H1 (cell line): ENCODE measurements around the gene FANCD2OS. TPM values are rescaled to one million over a fixed set of nuclear protein-coding genes. Genes with fewer than 3 reads are reported as not detected.

Experiments used
- CTCF ChIA-PET: fragments of 300-600 bp; sonication (Branson Sonifier 250); formaldehyde crosslinking; loops from one replicate; lab custom pipeline; 2021; ENCODE audit not compliant: partially characterized antibody; lab: Charles Lee
- POLR2A ChIA-PET: fragments of 300-600 bp; sonication (Branson Sonifier 250); formaldehyde crosslinking; loops from one replicate; lab custom pipeline; 2021; ENCODE audit warnings: inconsistent platforms; ENCODE audit not compliant: partially characterized antibody; lab: Charles Lee
- DNase-seq, 2 experiments: peaks; one replicate each; pipeline versions ENCODE4 v3.0.0 to v3.0.0-alpha.2; 2010 to 2022; ENCODE audit warnings: low spot score in 2 of 2, low read depth in 1 of 2, mixed read lengths in 1 of 2
- FAIRE-seq: peaks from 2 replicates; lab custom pipeline; 2011; peaks lifted over from hg19 to GRCh38; lab: Jason Lieb, UNC
- H2AFZ ChIP-seq: 2 replicates; pipeline ENCODE4 v1.8.1; 2012; ENCODE audit warnings: low read length, inconsistent platforms
- H2AK5ac ChIP-seq: 2 replicates; pipeline ENCODE4 v1.6.1; 2013; ENCODE audit warnings: low read depth, low read length
- H2BK120ac ChIP-seq: replicated peaks from 2 replicates; pipeline ENCODE3; 2013; ENCODE audit warnings: low read depth, low read length, inconsistent platforms
- H2BK12ac ChIP-seq: 2 replicates; pipeline ENCODE4 v1.6.1; 2013; ENCODE audit warnings: low read depth, low read length
- H2BK15ac ChIP-seq: 2 replicates; pipeline ENCODE4 v1.6.1; 2013; ENCODE audit warnings: low read length
- H2BK20ac ChIP-seq: 2 replicates; pipeline ENCODE4 v1.6.1; 2013; ENCODE audit warnings: low read length
- H2BK5ac ChIP-seq: 2 replicates; pipeline ENCODE4 v1.6.1; 2013; ENCODE audit warnings: low read depth, low read length
- H3K14ac ChIP-seq: 2 replicates; pipeline ENCODE4 v1.6.1; 2013; ENCODE audit warnings: inconsistent platforms; ENCODE audit not compliant: insufficient read length
- H3K18ac ChIP-seq: 2 replicates; pipeline ENCODE4 v1.6.1; 2013; ENCODE audit warnings: low read length; ENCODE audit errors: extremely low read depth
- H3K23ac ChIP-seq: 2 replicates; pipeline ENCODE4 v1.6.1; 2013; ENCODE audit warnings: inconsistent platforms; ENCODE audit not compliant: insufficient read length
- H3K23me2 ChIP-seq: 2 replicates; pipeline ENCODE4 v1.6.1; 2013; ENCODE audit warnings: low read depth, low read length
- H3K27ac ChIP-seq: 2 replicates; pipeline ENCODE4 v1.6.1; 2011; ENCODE audit warnings: low read depth, low read length, inconsistent platforms
- H3K27me3 ChIP-seq, 4 experiments: replicated peaks in 1 of 4; 1 replicate in 1 of 4; 2 replicates in 3 of 4; pipeline versions ENCODE4 v1.6.1 to v1.8.1; 2011 to 2013; ENCODE audit warnings: low read length in 3 of 4, mild to moderate bottlenecking in 3 of 4, inconsistent platforms in 2 of 4, mixed read lengths in 2 of 4, moderate library complexity in 1 of 4; ENCODE audit not compliant: control insufficient read depth in 3 of 4, insufficient read depth in 3 of 4; ENCODE audit errors: extremely low read depth in 1 of 4
- H3K36me3 ChIP-seq, 4 experiments: 2 replicates each; pipeline versions ENCODE4 v1.6.1 to v1.8.1; 2011 to 2013; ENCODE audit warnings: mild to moderate bottlenecking in 4 of 4, low read length in 3 of 4, moderate library complexity in 2 of 4, control low read depth in 1 of 4, inconsistent platforms in 1 of 4; ENCODE audit not compliant: insufficient read depth in 4 of 4, control insufficient read depth in 2 of 4
- H3K4ac ChIP-seq: replicated peaks from 2 replicates; pipeline ENCODE3; 2013; ENCODE audit warnings: low read length, low read depth, mixed read lengths, inconsistent platforms; ENCODE audit not compliant: insufficient read length
- H3K4me1 ChIP-seq, 4 experiments: replicated peaks in 1 of 4; 1 replicate in 1 of 4; 2 replicates in 3 of 4; pipeline versions ENCODE4 v1.6.1 to v1.8.1; 2011 to 2013; ENCODE audit warnings: low read length in 3 of 4, inconsistent platforms in 2 of 4, mixed read lengths in 1 of 4; ENCODE audit not compliant: insufficient read depth in 4 of 4, control insufficient read depth in 3 of 4
- H3K4me2 ChIP-seq, 2 experiments: 2 replicates each; pipeline versions ENCODE4 v1.6.1 to v1.8.1; 2011 to 2013; ENCODE audit warnings: low read depth in 2 of 2, low read length in 2 of 2, control low read depth in 1 of 2, inconsistent platforms in 1 of 2, mild to moderate bottlenecking in 1 of 2; ENCODE audit not compliant: insufficient read depth in 1 of 2
- H3K4me3 ChIP-seq, 4 experiments: fragments of 200-600, 300-600 bp in 1 of 4; sonication (generic), shearing (Covaris generic), sonication (Bioruptor Twin) in 1 of 4; 2 replicates each; pipeline versions ENCODE4 v1.5.1 to v1.8.1; 2011 to 2016; ENCODE audit warnings: low read length in 4 of 4, low read depth in 3 of 4, control low read depth in 2 of 4, inconsistent platforms in 2 of 4, mild to moderate bottlenecking in 2 of 4, mixed read lengths in 1 of 4, moderate library complexity in 1 of 4; ENCODE audit not compliant: insufficient read depth in 2 of 4; ENCODE audit errors: extremely low read depth in 1 of 4
- H3K56ac ChIP-seq: replicated peaks from 2 replicates; pipeline ENCODE3; 2013; ENCODE audit warnings: low read depth, mild to moderate bottlenecking, mixed read lengths, low read length, inconsistent platforms; ENCODE audit not compliant: insufficient read length
- H3K79me1 ChIP-seq: 2 replicates; pipeline ENCODE4 v1.6.1; 2013; ENCODE audit warnings: low read depth, low read length, control low read depth
- H3K79me2 ChIP-seq, 2 experiments: 2 replicates each; pipeline versions ENCODE4 v1.6.1 to v1.8.1; 2012 to 2013; ENCODE audit warnings: low read length in 2 of 2, mild to moderate bottlenecking in 2 of 2, inconsistent platforms in 1 of 2; ENCODE audit not compliant: insufficient read depth in 2 of 2, control insufficient read depth in 1 of 2
- H3K9ac ChIP-seq, 4 experiments: replicated peaks in 1 of 4; 1 replicate in 1 of 4; 2 replicates in 3 of 4; pipeline versions ENCODE4 v1.6.1 to v1.8.1; 2011 to 2013; ENCODE audit warnings: low read depth in 3 of 4, low read length in 3 of 4, control low read depth in 2 of 4, mild to moderate bottlenecking in 2 of 4, moderate library complexity in 2 of 4, inconsistent platforms in 1 of 4; ENCODE audit errors: extremely low read depth in 1 of 4
- H3K9me3 ChIP-seq, 2 experiments: 2 replicates each; pipeline versions ENCODE4 v1.6.1 to v1.8.1; 2012 to 2013; ENCODE audit warnings: mild to moderate bottlenecking in 2 of 2, moderate library complexity in 2 of 2, control low read depth in 1 of 2, inconsistent platforms in 1 of 2, low read depth in 1 of 2, low read length in 1 of 2, mixed read lengths in 1 of 2; ENCODE audit not compliant: insufficient read depth in 2 of 2
- H4K20me1 ChIP-seq, 2 experiments: replicated peaks in 1 of 2; 2 replicates each; pipeline versions ENCODE3 to v1.8.1; 2011 to 2013; ENCODE audit warnings: inconsistent platforms in 2 of 2, low read length in 2 of 2, mild to moderate bottlenecking in 1 of 2; ENCODE audit not compliant: insufficient read depth in 2 of 2, control insufficient read depth in 1 of 2
- H4K5ac ChIP-seq: 2 replicates; pipeline ENCODE4 v1.6.1; 2013; ENCODE audit warnings: low read length, low read depth, mixed read lengths, inconsistent platforms; ENCODE audit not compliant: insufficient read length
- H4K8ac ChIP-seq: 2 replicates; pipeline ENCODE4 v1.8.0; 2013; ENCODE audit warnings: mild to moderate bottlenecking, moderate library complexity, low read length, inconsistent platforms; ENCODE audit not compliant: insufficient read depth; ENCODE audit errors: extremely low read depth
- H4K91ac ChIP-seq: replicated peaks from 2 replicates; pipeline ENCODE3; 2013; ENCODE audit warnings: low read length, mixed read lengths, inconsistent platforms; ENCODE audit not compliant: insufficient read length
- CHD1 ChIP-seq: IDR thresholded peaks from 2 replicates; pipeline ENCODE4 v1.6.1; 2012; ENCODE audit warnings: low read depth, low read length, improper control_type of control experiment
- CTBP2 ChIP-seq: IDR thresholded peaks from 2 replicates; pipeline ENCODE4 v1.7.0; 2011; ENCODE audit warnings: borderline replicate concordance, mild to moderate bottlenecking, moderate library complexity, mixed read lengths, low read length; ENCODE audit not compliant: insufficient read depth, insufficient read length
- KDM1A ChIP-seq: fragments of 200-600, 300-600 bp; sonication (generic); IDR thresholded peaks from 2 replicates; pipeline ENCODE4 v1.7.1; 2016; ENCODE audit warnings: mild to moderate bottlenecking, low read length, borderline replicate concordance
- RAD21 ChIP-seq, 2 experiments: IDR thresholded peaks in 1 of 2; conservative IDR thresholded peaks in 1 of 2; 2 replicates each; pipeline ENCODE4 v1.6.1; 2011; ENCODE audit warnings: low read depth in 2 of 2, low read length in 2 of 2, improper control_type of control experiment in 1 of 2, inconsistent platforms in 1 of 2, mild to moderate bottlenecking in 1 of 2, moderate library complexity in 1 of 2
- SUZ12 ChIP-seq: fragments of 200-600 bp; sonication (generic); IDR thresholded peaks from 2 replicates; pipeline ENCODE4 v1.6.1; 2012; ENCODE audit warnings: mild to moderate bottlenecking, inconsistent platforms, low read length, moderate library complexity, mixed read lengths
- whole genome bisulfite sequencing, 2 experiments: shearing (Covaris generic) in 1 of 2; methylation state at CpG; one replicate each; pipeline versions ENCODE4 v1.1.6 to v1.1.7; 2013 to 2015; ENCODE audit warnings: low lambda C conversion rate in 2 of 2, mixed read lengths in 2 of 2, inconsistent platforms in 1 of 2, low coverage in 1 of 2, missing lambda C conversion rate in 1 of 2; ENCODE audit not compliant: insufficient replicate concordance in 2 of 2, insufficient coverage in 1 of 2, insufficient read length in 1 of 2; ENCODE audit errors: extremely low coverage in 1 of 2, missing lambda C conversion rate in 1 of 2; 5-methylcytosine and 5-hydroxymethylcytosine counted together
- polyA plus RNA-seq, 7 experiments: library from polyadenylated mRNA; depleted of rRNA in 3 of 7; stranded (reverse) in 5 of 7; unstranded in 2 of 7; fragments of >200 nt in 5 of 7; fragments of 200-250 nt in 2 of 7; gene quantifications; 1 replicate in 5 of 7; 2 replicates in 1 of 7; 4 replicates in 1 of 7; pipeline versions ENCODE4 v1.2.1 to v1.2.3, GENCODE V29; 2011 to 2013; ENCODE audit warnings: missing spikeins in 2 of 7, mixed read lengths in 2 of 7
- total RNA-seq: library from RNA; stranded (reverse); fragmentation: NEBNext Ultra II Directional; extraction: Animal tissue kit (Norgen Biotek cat#: 25700); gene quantifications from 2 replicates; pipeline ENCODE4 v1.2.1, GENCODE V29; 2021
- TF ChIP-seq, protein P1 (sequence below): IDR thresholded peaks from 2 replicates; pipeline ENCODE4 v1.6.1; 2012; ENCODE audit warnings: inconsistent platforms
- TF ChIP-seq, protein P2 (sequence below): IDR thresholded peaks from 2 replicates; pipeline ENCODE4 v1.6.1; 2012; ENCODE audit warnings: inconsistent platforms

The FANCD2OS gene
- total and polyA plus RNA-seq, 2 of the 8 experiments (the other 6 are each of a cell fraction or from before 2014, with no cell fraction given) = not detected

GRCh38 chr3:10093678-10094077 is 14.4 kb downstream of the FANCD2OS start:
- Histone ChIP-seq H2BK120ac (no peak overlapping the region), H3K27me3 (no peaks in the 10 kb centered on the region), H2BK5ac (no peak overlapping the region), H2AK5ac (no peak overlapping the region), H3K4me1 (no peaks in the 10 kb centered on the region), H4K5ac (no peak overlapping the region), H3K27ac (no peak overlapping the region), H3K23ac (no peak overlapping the region), H3K9me3 (no peaks in the 10 kb centered on the region), H3K4me3 (no peak overlapping the region), H3K79me1 (no peaks in the 10 kb centered on the region), H4K8ac (no peak overlapping the region), H3K18ac (no peak overlapping the region), H2AFZ (no peak overlapping the region), H3K14ac (no peak overlapping the region), H3K4ac (no peak overlapping the region), H3K79me2 (no peaks in the 10 kb centered on the region), H2BK20ac (no peak overlapping the region), H3K56ac (no peak overlapping the region), H3K36me3 (peaks cover 11 to 66% (median 58%) of the 10 kb centered on the region in 4 experiments), H3K9ac (no peak overlapping the region), H2BK12ac (no peak overlapping the region), H4K91ac (no peak overlapping the region), H3K4me2 (no peak overlapping the region), H3K23me2 (no peaks in the 10 kb centered on the region), H4K20me1 (no peaks in the 10 kb centered on the region), H2BK15ac (no peak overlapping the region)
- no peak for FAIRE-seq
- POLR2A ChIA-PET = no interaction called here
- CTCF ChIA-PET = interaction anchor here (1.4 to 1.8 kb wide), 3 partner anchors 111 to 193 kb away, joined by 3 to 5 read pairs (median 5); no protein-coding TSS in a partner anchor
- TF ChIP-seq CHD1 = no peak
- TF ChIP-seq, protein P1, sequence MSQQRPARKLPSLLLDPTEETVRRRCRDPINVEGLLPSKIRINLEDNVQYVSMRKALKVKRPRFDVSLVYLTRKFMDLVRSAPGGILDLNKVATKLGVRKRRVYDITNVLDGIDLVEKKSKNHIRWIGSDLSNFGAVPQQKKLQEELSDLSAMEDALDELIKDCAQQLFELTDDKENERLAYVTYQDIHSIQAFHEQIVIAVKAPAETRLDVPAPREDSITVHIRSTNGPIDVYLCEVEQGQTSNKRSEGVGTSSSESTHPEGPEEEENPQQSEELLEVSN = no peak
- no peak for TF ChIP-seq CTBP2
- no peak for TF ChIP-seq SUZ12
- TF ChIP-seq, protein P2, sequence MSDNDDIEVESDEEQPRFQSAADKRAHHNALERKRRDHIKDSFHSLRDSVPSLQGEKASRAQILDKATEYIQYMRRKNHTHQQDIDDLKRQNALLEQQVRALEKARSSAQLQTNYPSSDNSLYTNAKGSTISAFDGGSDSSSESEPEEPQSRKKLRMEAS = no peak
- no peak for TF ChIP-seq RAD21 (IDR thresholded peaks at IDR 0.05 in 1 of 2, conservative IDR thresholded peaks at IDR 0.05 in 1 of 2; ENCODE audit: low read depth in 2 of 2, low read length in 2 of 2)
- TF ChIP-seq KDM1A = no peak
- WGBS, 2 experiments = 86% methylated on average over 3 of the region's 3 CpGs; no CpG with 5 or more reads in 1 of the 2 experiments
- no peak for DNase-seq
